ENCODE data around the gene MAMLD1. TPM values are rescaled to one million over a fixed set of nuclear protein-coding genes. Genes with fewer than 3 reads are reported as not detected.

Gene MAMLD1
- total RNA-seq, 4 donors from 2014 or later = 1.2 to 2.0 (median 1.6) TPM

GRCh38 chrX:150347471-150347870 is 15.6 kb upstream of the MAMLD1 start:
- no peaks in the 10 kb centered on the region for H3K9me3 ChIP-seq
- ATAC-seq (no peak), DNase-seq (no peak)
- no peaks in the 10 kb centered on the region for H3K27me3 ChIP-seq
- in situ Hi-C loops (cut with MboI; ENCODE audit: low sequenced_read_pairs in 4 of 4) = no loop called here
- H3K27ac ChIP-seq = no peak overlapping the region
- intact Hi-C loops (cut with DNase I; ENCODE audit: low total_unique reads) = no loop called here
- H3K4me3 ChIP-seq = no peak overlapping the region
- TF ChIP-seq CTCF (IDR thresholded peaks at IDR 0.05 in 4 of 5, conservative IDR thresholded peaks at IDR 0.05 in 1 of 5) (no peak), POLR2A (IDR thresholded peaks at IDR 0.05) (no peak)
- H3K4me1 ChIP-seq = no peaks in the 10 kb centered on the region
- no peaks in the 10 kb centered on the region for H3K36me3 ChIP-seq

GRCh38 chrX:150348365-150348764 is 14.8 kb upstream of the MAMLD1 start:
- no peak overlapping the region for H3K27ac ChIP-seq
- DNase-seq = no peak
- H3K4me3 ChIP-seq = no peak overlapping the region
- no peaks in the 10 kb centered on the region for H3K27me3 ChIP-seq
- no peak for TF ChIP-seq CTCF (IDR thresholded peaks at IDR 0.05 in 4 of 5, conservative IDR thresholded peaks at IDR 0.05 in 1 of 5)
- no peak for TF ChIP-seq POLR2A (IDR thresholded peaks at IDR 0.05)
- no peak for ATAC-seq
- intact Hi-C loops (cut with DNase I; ENCODE audit: low total_unique reads) (no loop called here), in situ Hi-C loops (cut with MboI; ENCODE audit: low sequenced_read_pairs in 4 of 4) (no loop called here)
- H3K36me3 ChIP-seq = no peaks in the 10 kb centered on the region
- no peaks in the 10 kb centered on the region for H3K9me3 ChIP-seq
- no peaks in the 10 kb centered on the region for H3K4me1 ChIP-seq

GRCh38 chrX:150352114-150352513 is 11.0 kb upstream of the MAMLD1 start:
- in situ Hi-C loops (cut with MboI; ENCODE audit: low sequenced_read_pairs in 4 of 4) = loop anchor here in 2 of 4 donors (25.0 kb wide), 1 partner anchor 390 kb away; no protein-coding TSS in a partner anchor
- TF ChIP-seq POLR2A (IDR thresholded peaks at IDR 0.05) (no peak), CTCF (IDR thresholded peaks at IDR 0.05 in 4 of 5, conservative IDR thresholded peaks at IDR 0.05 in 1 of 5) (no peak)
- Histone ChIP-seq H3K9me3 (no peaks in the 10 kb centered on the region), H3K27ac (no peak overlapping the region), H3K4me1 (no peaks in the 10 kb centered on the region), H3K36me3 (no peaks in the 10 kb centered on the region), H3K27me3 (no peaks in the 10 kb centered on the region), H3K4me3 (no peak overlapping the region)
- DNase-seq = no peak
- intact Hi-C loops (cut with DNase I; ENCODE audit: low total_unique reads) = no loop called here
- no peak for ATAC-seq

- no peaks in the 10 kb centered on the region for H3K27me3 ChIP-seq
- no peaks in the 10 kb centered on the region for H3K4me1 ChIP-seq
- H3K4me3 ChIP-seq = no peak overlapping the region
- H3K27ac ChIP-seq = no peak overlapping the region
- intact Hi-C loops (cut with DNase I; ENCODE audit: low total_unique reads) (no loop called here), in situ Hi-C loops (cut with MboI; ENCODE audit: low sequenced_read_pairs in 4 of 4) (loop anchor here in 2 of 4 donors (25.0 kb wide), 1 partner anchor 390 kb away; no protein-coding TSS in a partner anchor)
- no peaks in the 10 kb centered on the region for H3K9me3 ChIP-seq
- TF ChIP-seq CTCF (IDR thresholded peaks at IDR 0.05 in 4 of 5, conservative IDR thresholded peaks at IDR 0.05 in 1 of 5) = no peak
- no peak for TF ChIP-seq POLR2A (IDR thresholded peaks at IDR 0.05)
- ATAC-seq = no peak
- DNase-seq = no peak
- H3K36me3 ChIP-seq = no peaks in the 10 kb centered on the region
Observed at GRCh38 chrX:150352581-150352980, 10.5 kb upstream of the MAMLD1 start.

GRCh38 chrX:150355913-150356312 is 7.2 kb upstream of the MAMLD1 start:
- H3K36me3 ChIP-seq = no peaks in the 10 kb centered on the region
- in situ Hi-C loops (cut with MboI; ENCODE audit: low sequenced_read_pairs in 4 of 4) (loop anchor here in 2 of 4 donors (25.0 kb wide), 1 partner anchor 394 kb away; no protein-coding TSS in a partner anchor), intact Hi-C loops (cut with DNase I; ENCODE audit: low total_unique reads) (no loop called here)
- TF ChIP-seq POLR2A (IDR thresholded peaks at IDR 0.05) = no peak
- TF ChIP-seq CTCF (IDR thresholded peaks at IDR 0.05 in 4 of 5, conservative IDR thresholded peaks at IDR 0.05 in 1 of 5) = no peak
- H3K27me3 ChIP-seq = no peaks in the 10 kb centered on the region
- no peak overlapping the region for H3K27ac ChIP-seq
- no peaks in the 10 kb centered on the region for H3K4me1 ChIP-seq
- DNase-seq (no peak), ATAC-seq (no peak)
- H3K9me3 ChIP-seq = no peaks in the 10 kb centered on the region
- H3K4me3 ChIP-seq = no peak overlapping the region

All from gastrocnemius medialis (tissue), 4 donors.